H1 (cell line): Measurements from ENCODE around the gene ADPRHL1. TPM values are rescaled to one million over a fixed set of nuclear protein-coding genes. Genes with fewer than 3 reads are reported as not detected.

Experiments
- CTCF ChIA-PET: fragments of 300-600 bp; sonication (Branson Sonifier 250); formaldehyde crosslinking; loops from one replicate; lab custom pipeline; 2021; ENCODE audit not compliant: partially characterized antibody; lab: Charles Lee
- POLR2A ChIA-PET: fragments of 300-600 bp; sonication (Branson Sonifier 250); formaldehyde crosslinking; loops from one replicate; lab custom pipeline; 2021; ENCODE audit warnings: inconsistent platforms; ENCODE audit not compliant: partially characterized antibody; lab: Charles Lee
- DNase-seq, 2 experiments: peaks; one replicate each; pipeline versions ENCODE4 v3.0.0 to v3.0.0-alpha.2; 2010 to 2022; ENCODE audit warnings: low spot score in 2 of 2, low read depth in 1 of 2, mixed read lengths in 1 of 2
- FAIRE-seq: peaks from 2 replicates; lab custom pipeline; 2011; peaks lifted over from hg19 to GRCh38; lab: Jason Lieb, UNC
- H2AFZ ChIP-seq: 2 replicates; pipeline ENCODE4 v1.8.1; 2012; ENCODE audit warnings: low read length, inconsistent platforms
- H2AK5ac ChIP-seq: 2 replicates; pipeline ENCODE4 v1.6.1; 2013; ENCODE audit warnings: low read depth, low read length
- H2BK120ac ChIP-seq: replicated peaks from 2 replicates; pipeline ENCODE3; 2013; ENCODE audit warnings: low read depth, low read length, inconsistent platforms
- H2BK12ac ChIP-seq: 2 replicates; pipeline ENCODE4 v1.6.1; 2013; ENCODE audit warnings: low read depth, low read length
- H2BK15ac ChIP-seq: 2 replicates; pipeline ENCODE4 v1.6.1; 2013; ENCODE audit warnings: low read length
- H2BK20ac ChIP-seq: 2 replicates; pipeline ENCODE4 v1.6.1; 2013; ENCODE audit warnings: low read length
- H2BK5ac ChIP-seq: 2 replicates; pipeline ENCODE4 v1.6.1; 2013; ENCODE audit warnings: low read depth, low read length
- H3K14ac ChIP-seq: 2 replicates; pipeline ENCODE4 v1.6.1; 2013; ENCODE audit warnings: inconsistent platforms; ENCODE audit not compliant: insufficient read length
- H3K18ac ChIP-seq: 2 replicates; pipeline ENCODE4 v1.6.1; 2013; ENCODE audit warnings: low read length; ENCODE audit errors: extremely low read depth
- H3K23ac ChIP-seq: 2 replicates; pipeline ENCODE4 v1.6.1; 2013; ENCODE audit warnings: inconsistent platforms; ENCODE audit not compliant: insufficient read length
- H3K23me2 ChIP-seq: 2 replicates; pipeline ENCODE4 v1.6.1; 2013; ENCODE audit warnings: low read depth, low read length
- H3K27ac ChIP-seq: 2 replicates; pipeline ENCODE4 v1.6.1; 2011; ENCODE audit warnings: low read depth, low read length, inconsistent platforms
- H3K27me3 ChIP-seq, 4 experiments: replicated peaks in 1 of 4; 1 replicate in 1 of 4; 2 replicates in 3 of 4; pipeline versions ENCODE4 v1.6.1 to v1.8.1; 2011 to 2013; ENCODE audit warnings: low read length in 3 of 4, mild to moderate bottlenecking in 3 of 4, inconsistent platforms in 2 of 4, mixed read lengths in 2 of 4, moderate library complexity in 1 of 4; ENCODE audit not compliant: control insufficient read depth in 3 of 4, insufficient read depth in 3 of 4; ENCODE audit errors: extremely low read depth in 1 of 4
- H3K36me3 ChIP-seq, 4 experiments: 2 replicates each; pipeline versions ENCODE4 v1.6.1 to v1.8.1; 2011 to 2013; ENCODE audit warnings: mild to moderate bottlenecking in 4 of 4, low read length in 3 of 4, moderate library complexity in 2 of 4, control low read depth in 1 of 4, inconsistent platforms in 1 of 4; ENCODE audit not compliant: insufficient read depth in 4 of 4, control insufficient read depth in 2 of 4
- H3K4ac ChIP-seq: replicated peaks from 2 replicates; pipeline ENCODE3; 2013; ENCODE audit warnings: low read length, low read depth, mixed read lengths, inconsistent platforms; ENCODE audit not compliant: insufficient read length
- H3K4me1 ChIP-seq, 4 experiments: replicated peaks in 1 of 4; 1 replicate in 1 of 4; 2 replicates in 3 of 4; pipeline versions ENCODE4 v1.6.1 to v1.8.1; 2011 to 2013; ENCODE audit warnings: low read length in 3 of 4, inconsistent platforms in 2 of 4, mixed read lengths in 1 of 4; ENCODE audit not compliant: insufficient read depth in 4 of 4, control insufficient read depth in 3 of 4
- H3K4me2 ChIP-seq, 2 experiments: 2 replicates each; pipeline versions ENCODE4 v1.6.1 to v1.8.1; 2011 to 2013; ENCODE audit warnings: low read depth in 2 of 2, low read length in 2 of 2, control low read depth in 1 of 2, inconsistent platforms in 1 of 2, mild to moderate bottlenecking in 1 of 2; ENCODE audit not compliant: insufficient read depth in 1 of 2
- H3K4me3 ChIP-seq, 4 experiments: fragments of 200-600, 300-600 bp in 1 of 4; sonication (generic), shearing (Covaris generic), sonication (Bioruptor Twin) in 1 of 4; 2 replicates each; pipeline versions ENCODE4 v1.5.1 to v1.8.1; 2011 to 2016; ENCODE audit warnings: low read length in 4 of 4, low read depth in 3 of 4, control low read depth in 2 of 4, inconsistent platforms in 2 of 4, mild to moderate bottlenecking in 2 of 4, mixed read lengths in 1 of 4, moderate library complexity in 1 of 4; ENCODE audit not compliant: insufficient read depth in 2 of 4; ENCODE audit errors: extremely low read depth in 1 of 4
- H3K56ac ChIP-seq: replicated peaks from 2 replicates; pipeline ENCODE3; 2013; ENCODE audit warnings: low read depth, mild to moderate bottlenecking, mixed read lengths, low read length, inconsistent platforms; ENCODE audit not compliant: insufficient read length
- H3K79me1 ChIP-seq: 2 replicates; pipeline ENCODE4 v1.6.1; 2013; ENCODE audit warnings: low read depth, low read length, control low read depth
- H3K79me2 ChIP-seq, 2 experiments: 2 replicates each; pipeline versions ENCODE4 v1.6.1 to v1.8.1; 2012 to 2013; ENCODE audit warnings: low read length in 2 of 2, mild to moderate bottlenecking in 2 of 2, inconsistent platforms in 1 of 2; ENCODE audit not compliant: insufficient read depth in 2 of 2, control insufficient read depth in 1 of 2
- H3K9ac ChIP-seq, 4 experiments: replicated peaks in 1 of 4; 1 replicate in 1 of 4; 2 replicates in 3 of 4; pipeline versions ENCODE4 v1.6.1 to v1.8.1; 2011 to 2013; ENCODE audit warnings: low read depth in 3 of 4, low read length in 3 of 4, control low read depth in 2 of 4, mild to moderate bottlenecking in 2 of 4, moderate library complexity in 2 of 4, inconsistent platforms in 1 of 4; ENCODE audit errors: extremely low read depth in 1 of 4
- H3K9me3 ChIP-seq, 2 experiments: 2 replicates each; pipeline versions ENCODE4 v1.6.1 to v1.8.1; 2012 to 2013; ENCODE audit warnings: mild to moderate bottlenecking in 2 of 2, moderate library complexity in 2 of 2, control low read depth in 1 of 2, inconsistent platforms in 1 of 2, low read depth in 1 of 2, low read length in 1 of 2, mixed read lengths in 1 of 2; ENCODE audit not compliant: insufficient read depth in 2 of 2
- H4K20me1 ChIP-seq, 2 experiments: replicated peaks in 1 of 2; 2 replicates each; pipeline versions ENCODE3 to v1.8.1; 2011 to 2013; ENCODE audit warnings: inconsistent platforms in 2 of 2, low read length in 2 of 2, mild to moderate bottlenecking in 1 of 2; ENCODE audit not compliant: insufficient read depth in 2 of 2, control insufficient read depth in 1 of 2
- H4K5ac ChIP-seq: 2 replicates; pipeline ENCODE4 v1.6.1; 2013; ENCODE audit warnings: low read length, low read depth, mixed read lengths, inconsistent platforms; ENCODE audit not compliant: insufficient read length
- H4K8ac ChIP-seq: 2 replicates; pipeline ENCODE4 v1.8.0; 2013; ENCODE audit warnings: mild to moderate bottlenecking, moderate library complexity, low read length, inconsistent platforms; ENCODE audit not compliant: insufficient read depth; ENCODE audit errors: extremely low read depth
- H4K91ac ChIP-seq: replicated peaks from 2 replicates; pipeline ENCODE3; 2013; ENCODE audit warnings: low read length, mixed read lengths, inconsistent platforms; ENCODE audit not compliant: insufficient read length
- E2F6 ChIP-seq: IDR thresholded peaks from 2 replicates; pipeline ENCODE4 v1.6.1; 2012; ENCODE audit warnings: inconsistent platforms
- EP300 ChIP-seq, 2 experiments: IDR thresholded peaks; 1 replicate in 1 of 2; 2 replicates in 1 of 2; pipeline ENCODE4 v1.6.1; 2011 to 2012; ENCODE audit warnings: low read depth in 2 of 2, low read length in 2 of 2, mild to moderate bottlenecking in 2 of 2, borderline replicate concordance in 1 of 2, inconsistent platforms in 1 of 2, moderate library complexity in 1 of 2
- KDM5A ChIP-seq: fragments of 200-600 bp; IDR thresholded peaks from 2 replicates; pipeline ENCODE4 v1.7.1; 2012; ENCODE audit warnings: mild to moderate bottlenecking, low read length, inconsistent platforms, mixed read lengths
- POU5F1 ChIP-seq: IDR thresholded peaks from 2 replicates; pipeline ENCODE4 v1.6.1; 2011; ENCODE audit warnings: low read depth, mild to moderate bottlenecking, low read length, moderate library complexity
- RXRA ChIP-seq: IDR thresholded peaks from 2 replicates; pipeline ENCODE4 v1.6.1; 2011; ENCODE audit warnings: low read depth, mild to moderate bottlenecking, low read length, moderate library complexity; ENCODE audit not compliant: insufficient read depth
- SIN3A ChIP-seq, 2 experiments: IDR thresholded peaks in 1 of 2; conservative IDR thresholded peaks in 1 of 2; 2 replicates each; pipeline ENCODE4 v1.6.1; 2011 to 2012; ENCODE audit warnings: low read length in 2 of 2, improper control_type of control experiment in 1 of 2, low read depth in 1 of 2, mild to moderate bottlenecking in 1 of 2
- TAF1 ChIP-seq: IDR thresholded peaks from 2 replicates; pipeline ENCODE4 v1.6.1; 2011; ENCODE audit warnings: mild to moderate bottlenecking, low read depth, low read length
- WGBS, 2 experiments: shearing (Covaris generic) in 1 of 2; methylation state at CpG; one replicate each; pipeline versions ENCODE4 v1.1.6 to v1.1.7; 2013 to 2015; ENCODE audit warnings: low lambda C conversion rate in 2 of 2, mixed read lengths in 2 of 2, inconsistent platforms in 1 of 2, low coverage in 1 of 2, missing lambda C conversion rate in 1 of 2; ENCODE audit not compliant: insufficient replicate concordance in 2 of 2, insufficient coverage in 1 of 2, insufficient read length in 1 of 2; ENCODE audit errors: extremely low coverage in 1 of 2, missing lambda C conversion rate in 1 of 2; 5-methylcytosine and 5-hydroxymethylcytosine counted together
- polyA plus RNA-seq, 7 experiments: library from polyadenylated mRNA; depleted of rRNA in 3 of 7; stranded (reverse) in 5 of 7; unstranded in 2 of 7; fragments of >200 nt in 5 of 7; fragments of 200-250 nt in 2 of 7; gene quantifications; 1 replicate in 5 of 7; 2 replicates in 1 of 7; 4 replicates in 1 of 7; pipeline versions ENCODE4 v1.2.1 to v1.2.3, GENCODE V29; 2011 to 2013; ENCODE audit warnings: missing spikeins in 2 of 7, mixed read lengths in 2 of 7
- total RNA-seq: library from RNA; stranded (reverse); fragmentation: NEBNext Ultra II Directional; extraction: Animal tissue kit (Norgen Biotek cat#: 25700); gene quantifications from 2 replicates; pipeline ENCODE4 v1.2.1, GENCODE V29; 2021
- TF ChIP-seq, protein P1 (sequence below), 3 experiments: IDR thresholded peaks; 1 replicate in 2 of 3; 2 replicates in 1 of 3; pipeline versions ENCODE4 v1.5.1 to v1.6.1; 2011; ENCODE audit warnings: low read length in 3 of 3, mild to moderate bottlenecking in 3 of 3, inconsistent platforms in 2 of 3, low read depth in 1 of 3, moderate library complexity in 1 of 3; ENCODE audit not compliant: insufficient read depth in 1 of 3; ENCODE audit errors: control extremely low read depth in 1 of 3

The ADPRHL1 gene
- total and polyA plus RNA-seq, 2 of the 8 experiments (the other 6 are each of a cell fraction or from before 2014, with no cell fraction given), result 0.74 to 1.7 TPM

GRCh38 chr13:113488283-113488682 lies 35.0 kb upstream of the ADPRHL1 start:
- peaks cover 0 to 3% (median 0%) of the 10 kb centered on the region in 4 experiments; a peak in 1 of 8 replicates for H3K36me3 ChIP-seq
- ChIA-PET CTCF (interaction anchor here (0.8 to 3.0 kb wide), 7 partner anchors 10 to 74 kb away, joined by 3 to 25 read pairs (median 16); no protein-coding TSS in a partner anchor), POLR2A (interaction anchor here (0.5 to 2.4 kb wide), 6 partner anchors 8 to 46 kb away, joined by 3 to 10 read pairs (median 4); no protein-coding TSS in a partner anchor)
- H4K20me1 ChIP-seq, result peaks cover 13 to 29% of the 10 kb centered on the region in 2 experiments
- 80% methylated on average over 3 of the region's 3 CpGs; no CpG with 5 or more reads in 1 of the 2 experiments for WGBS, 2 experiments
- H4K8ac ChIP-seq, result no peak overlapping the region
- H4K5ac ChIP-seq, result no peak overlapping the region
- peaks cover 3 to 8% (median 6%) of the 10 kb centered on the region in 4 experiments for H3K4me1 ChIP-seq
- FAIRE-seq (no peak), DNase-seq (no peak)
- H3K4ac ChIP-seq, result no peak overlapping the region
- H3K14ac ChIP-seq, result no peak overlapping the region
- no peak overlapping the region for H2BK20ac ChIP-seq
- no peaks in the 10 kb centered on the region for H3K9me3 ChIP-seq
- H3K18ac ChIP-seq, result no peak overlapping the region
- no peak overlapping the region for H2BK5ac ChIP-seq
- H3K27me3 ChIP-seq, result no peaks in the 10 kb centered on the region
- peaks cover 22% of the 10 kb centered on the region for H3K79me1 ChIP-seq
- H2BK12ac ChIP-seq, result no peak overlapping the region
- H3K23ac ChIP-seq, result no peak overlapping the region
- no peak overlapping the region for H2BK15ac ChIP-seq
- H3K27ac ChIP-seq, result no peak overlapping the region
- no peak overlapping the region for H2AK5ac ChIP-seq
- no peak overlapping the region for H2BK120ac ChIP-seq
- no peak overlapping the region for H4K91ac ChIP-seq
- H3K79me2 ChIP-seq, result peaks cover 32 to 82% of the 10 kb centered on the region in 2 experiments
- peak overlapping the region in 1 of 4 experiments; percentile 95; a peak in 1 of 8 replicates for H3K4me3 ChIP-seq
- H3K23me2 ChIP-seq, result peaks cover 9% of the 10 kb centered on the region
- peak overlapping the region; percentile 99 to 100; a peak in 3 of 4 replicates for H3K4me2 ChIP-seq
- no peak overlapping the region for H3K56ac ChIP-seq
- no peak overlapping the region for H2AFZ ChIP-seq
- peak overlapping the region in 1 of 4 experiments; percentile 57; a peak in 1 of 7 replicates for H3K9ac ChIP-seq
- TF ChIP-seq, protein P1, sequence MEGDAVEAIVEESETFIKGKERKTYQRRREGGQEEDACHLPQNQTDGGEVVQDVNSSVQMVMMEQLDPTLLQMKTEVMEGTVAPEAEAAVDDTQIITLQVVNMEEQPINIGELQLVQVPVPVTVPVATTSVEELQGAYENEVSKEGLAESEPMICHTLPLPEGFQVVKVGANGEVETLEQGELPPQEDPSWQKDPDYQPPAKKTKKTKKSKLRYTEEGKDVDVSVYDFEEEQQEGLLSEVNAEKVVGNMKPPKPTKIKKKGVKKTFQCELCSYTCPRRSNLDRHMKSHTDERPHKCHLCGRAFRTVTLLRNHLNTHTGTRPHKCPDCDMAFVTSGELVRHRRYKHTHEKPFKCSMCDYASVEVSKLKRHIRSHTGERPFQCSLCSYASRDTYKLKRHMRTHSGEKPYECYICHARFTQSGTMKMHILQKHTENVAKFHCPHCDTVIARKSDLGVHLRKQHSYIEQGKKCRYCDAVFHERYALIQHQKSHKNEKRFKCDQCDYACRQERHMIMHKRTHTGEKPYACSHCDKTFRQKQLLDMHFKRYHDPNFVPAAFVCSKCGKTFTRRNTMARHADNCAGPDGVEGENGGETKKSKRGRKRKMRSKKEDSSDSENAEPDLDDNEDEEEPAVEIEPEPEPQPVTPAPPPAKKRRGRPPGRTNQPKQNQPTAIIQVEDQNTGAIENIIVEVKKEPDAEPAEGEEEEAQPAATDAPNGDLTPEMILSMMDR (IDR thresholded peaks at IDR 0.05; ENCODE audit: control extremely low read depth in 1 of 3, insufficient read depth in 1 of 3, low read depth in 1 of 3, low read length in 3 of 3), result no peak
- TF ChIP-seq SIN3A (conservative IDR thresholded peaks at IDR 0.05 in 1 of 2, IDR thresholded peaks at IDR 0.05 in 1 of 2; ENCODE audit: low read depth in 1 of 2, low read length in 2 of 2) (no peak), POU5F1 (no peak), KDM5A (no peak), E2F6 (no peak), EP300 (IDR thresholded peaks at IDR 0.05; ENCODE audit: borderline replicate concordance in 1 of 2, low read depth in 2 of 2, low read length in 2 of 2) (no peak), TAF1 (no peak), RXRA (no peak)
